ENCODE results near the gene NAPB.

The NAPB gene

GRCh38 chr20:23404196-23404595 lies 17.1 kb downstream of the NAPB start:
- no peak for DNase-seq

DNA sequence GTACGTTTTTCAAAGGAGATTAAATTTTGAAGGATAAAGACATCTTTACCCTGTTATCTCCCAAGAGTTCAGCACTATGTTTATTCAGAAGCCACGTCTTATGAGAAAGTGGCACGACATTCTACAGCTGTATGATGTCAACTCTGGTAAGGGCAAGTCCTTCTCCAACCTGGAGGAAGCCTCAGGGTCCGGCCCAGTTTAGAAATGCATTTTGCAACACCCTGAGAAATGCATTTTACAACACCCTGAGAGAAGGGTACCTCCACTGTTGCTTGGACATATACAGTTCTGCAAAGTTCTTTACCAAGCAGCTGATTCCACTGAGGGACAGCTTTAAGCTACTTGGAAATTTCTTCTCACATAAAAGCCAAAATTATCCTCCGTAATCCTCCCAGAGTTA lies 17.5 kb downstream of the NAPB start:
- no peak for DNase-seq

DNA sequence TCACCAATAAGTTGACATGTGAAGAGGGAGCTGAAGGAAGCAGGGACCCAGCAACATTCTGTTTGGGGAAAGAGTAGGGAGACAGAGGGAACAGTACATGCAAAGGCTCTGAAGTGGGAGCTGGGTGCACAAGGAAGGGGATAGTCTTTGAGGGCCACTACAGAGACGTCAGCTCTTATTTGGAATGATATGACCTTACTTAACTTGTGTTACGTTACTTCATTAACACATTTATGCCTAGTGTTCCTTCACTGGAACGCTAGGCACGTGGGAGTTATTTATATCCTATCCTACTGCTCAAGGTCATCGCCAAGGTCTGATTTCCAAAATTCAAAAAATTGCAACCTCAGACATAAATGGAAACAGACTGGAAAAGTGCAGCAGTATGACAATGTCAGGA lies 20.2 kb downstream of the NAPB start:
- DNase-seq, result no peak

DNA sequence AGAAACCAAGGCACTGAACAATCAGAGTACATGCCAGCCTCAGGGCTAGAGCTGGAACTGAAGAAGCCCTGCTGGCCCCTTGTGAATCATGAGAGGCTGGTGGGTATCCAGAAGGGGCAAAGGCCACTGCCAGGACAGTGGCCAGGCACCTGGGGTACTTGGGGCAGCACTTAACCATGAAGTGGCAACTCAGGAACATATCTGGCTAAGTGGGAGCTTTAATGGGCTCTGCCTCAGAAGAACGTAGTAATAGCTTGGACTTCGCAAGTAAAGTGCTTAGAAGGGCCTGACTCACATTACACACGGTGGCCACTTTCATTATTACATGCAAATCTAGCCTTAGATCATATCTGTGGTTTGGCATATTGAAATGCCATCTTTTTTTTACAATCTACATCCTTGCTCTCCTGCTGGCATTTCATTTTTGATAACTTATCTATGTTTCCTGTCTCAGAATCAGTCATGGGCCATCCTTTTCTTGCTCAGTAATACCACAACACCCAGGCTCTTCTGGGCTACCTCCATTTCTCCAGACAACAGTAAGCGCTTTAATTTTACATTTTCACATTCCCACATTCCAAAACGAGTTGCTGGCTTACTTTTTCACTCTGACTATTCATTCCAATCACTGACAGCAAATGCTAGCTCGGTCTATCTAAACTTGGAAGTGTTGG lies 21.6 kb downstream of the NAPB start:
- DNase-seq, result no peak

DNA sequence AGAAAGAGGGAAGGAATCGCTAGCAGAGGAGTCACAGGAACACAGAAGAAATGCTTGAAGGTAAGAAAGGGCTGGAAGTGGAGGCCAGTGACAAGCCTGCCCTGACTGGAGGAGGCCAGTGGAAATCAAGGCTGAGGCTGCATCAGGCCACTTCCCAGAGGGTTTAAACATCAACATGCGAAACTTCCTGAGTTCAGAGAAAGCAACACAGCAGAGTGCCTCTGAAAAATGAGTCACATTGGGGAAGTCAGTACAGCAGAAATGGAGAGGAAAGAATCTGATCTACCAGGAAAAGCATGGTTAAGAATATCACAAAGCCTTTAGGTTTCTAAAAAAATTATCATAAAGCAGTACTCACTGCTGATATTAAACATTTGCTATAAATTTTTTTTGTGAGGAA lies 23.3 kb downstream of the NAPB start:
- no peak for DNase-seq

DNA sequence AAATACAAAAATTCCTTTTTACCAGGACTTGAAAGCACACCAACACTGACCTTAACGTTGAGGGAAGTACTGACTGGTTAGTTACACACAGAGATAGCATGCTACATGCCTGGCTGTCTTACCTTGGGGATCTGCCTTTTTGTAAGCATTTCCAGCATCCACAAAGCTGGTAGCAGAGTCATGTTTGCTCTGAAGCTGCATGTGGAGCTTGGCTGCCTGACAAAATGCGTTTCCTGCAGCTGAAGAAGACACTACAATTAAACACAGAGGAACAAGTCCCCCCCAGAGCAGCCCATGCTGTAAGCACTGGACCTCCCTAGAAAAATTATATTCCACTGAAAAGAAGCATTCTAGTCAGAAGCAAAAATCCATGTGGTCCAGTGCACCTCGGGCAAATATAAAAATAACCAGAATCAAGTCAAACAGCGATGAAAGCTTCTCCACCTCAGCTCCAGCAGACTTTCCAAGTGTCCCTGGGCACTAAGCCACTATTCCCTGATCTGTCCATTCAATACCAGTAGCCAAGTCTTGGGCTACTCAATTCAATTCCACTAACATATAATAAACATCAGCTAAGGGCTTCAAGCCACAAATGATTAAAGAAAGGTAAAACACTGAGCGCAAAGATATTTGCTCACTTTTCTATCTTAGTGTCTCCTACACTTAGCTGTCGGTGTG lies 24.2 kb downstream of the NAPB start:
- peak in 1 of 2 experiments; percentile 13 for DNase-seq

GRCh38 chr20:23393996-23394775 lies 27.1 kb downstream of the NAPB start:
- DNase-seq, result no peak

GRCh38 chr20:23391707-23392310 lies 29.5 kb downstream of the NAPB start:
- DNase-seq, result no peak

DNA sequence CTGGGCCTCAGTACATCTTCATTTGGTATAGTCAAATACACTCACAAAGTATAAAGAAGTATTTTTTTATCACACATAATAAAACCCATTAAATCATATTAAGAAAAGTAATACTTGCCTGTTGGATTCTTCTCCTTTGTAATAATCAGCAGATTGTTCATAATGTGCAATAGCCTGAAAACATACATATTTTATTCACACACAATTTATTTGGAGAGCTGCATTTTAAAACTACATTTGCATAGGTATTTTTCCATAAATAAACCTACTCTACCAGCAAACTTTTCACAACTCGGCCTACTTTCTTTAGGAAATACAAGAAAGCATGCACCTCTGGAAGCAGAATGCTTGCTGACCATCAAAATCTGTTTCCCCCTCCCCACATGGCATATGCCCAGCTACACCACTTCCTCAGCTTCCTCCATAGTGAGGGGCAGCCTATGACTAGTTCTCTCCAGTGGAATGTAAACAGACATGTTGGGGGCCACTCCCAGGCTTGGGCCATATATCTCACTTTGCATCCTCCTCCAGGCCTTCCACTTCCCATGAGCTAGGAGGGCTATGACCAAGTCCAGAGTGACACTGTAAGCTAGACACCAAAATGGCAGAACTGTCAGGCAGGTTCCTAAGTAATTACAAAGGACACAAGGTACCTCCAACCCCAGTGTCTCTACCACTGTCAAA lies 31.1 kb downstream of the NAPB start:
- no peak for DNase-seq

DNA sequence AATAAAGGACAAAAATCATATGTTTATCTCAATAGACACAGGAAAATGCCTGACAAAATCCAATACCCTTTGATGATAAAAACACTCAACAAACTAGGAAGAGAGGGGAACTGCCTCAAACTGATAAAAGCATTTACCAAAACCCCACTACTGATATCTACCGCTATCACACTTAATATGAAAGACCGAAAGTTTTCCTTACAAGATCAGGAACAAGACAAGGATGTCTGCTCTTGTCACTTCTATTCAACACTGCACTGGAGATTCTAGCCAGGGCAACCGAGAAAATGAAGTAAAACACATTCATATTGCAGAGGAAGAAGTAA lies 34.2 kb downstream of the NAPB start:
- DNase-seq, result no peak

- DNase-seq, result no peak
These were observed 34.8 kb downstream of the NAPB start for GRCh38 chr20:23386304-23387117.

GRCh38 chr20:23381876-23382275 lies 39.4 kb downstream of the NAPB start:
- no peak for DNase-seq

DNA sequence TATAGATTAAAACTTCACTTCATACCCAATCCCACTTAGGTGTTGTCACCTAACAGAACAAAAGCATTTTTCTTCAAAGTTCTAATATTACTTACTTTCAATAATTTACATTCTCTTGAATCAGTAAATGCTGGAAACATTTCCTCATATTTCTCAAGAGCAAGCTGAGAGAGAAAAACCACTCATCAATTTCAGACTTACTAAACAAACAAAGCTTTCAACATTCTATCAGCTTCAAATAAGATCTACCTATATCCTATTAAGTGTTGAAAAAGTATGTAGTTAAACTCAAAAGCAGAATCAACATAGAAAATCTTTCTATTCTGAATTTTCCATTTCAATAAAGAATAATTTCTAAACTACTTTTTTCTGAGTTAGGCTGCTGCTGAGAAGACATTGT lies 41.5 kb downstream of the NAPB start:
- no peak for DNase-seq

GRCh38 chr20:23375827-23376226 lies 45.5 kb downstream of the NAPB start:
- no peak for DNase-seq

- DNase-seq, result no peak
These were observed 46.8 kb downstream of the NAPB start for GRCh38 chr20:23374441-23374840.

- no peak for DNase-seq
These were observed 49.8 kb downstream of the NAPB start for GRCh38 chr20:23371496-23371895.

- no peak for DNase-seq
These were observed 50.4 kb downstream of the NAPB start for GRCh38 chr20:23370873-23371272.

GRCh38 chr20:23370274-23370673 lies 51.0 kb downstream of the NAPB start:
- DNase-seq, result no peak

GRCh38 chr20:23369072-23369823 lies 52.0 kb downstream of the NAPB start:
- no peak for DNase-seq

GRCh38 chr20:23368316-23369071 lies 52.8 kb downstream of the NAPB start:
- no peak for DNase-seq

DNA sequence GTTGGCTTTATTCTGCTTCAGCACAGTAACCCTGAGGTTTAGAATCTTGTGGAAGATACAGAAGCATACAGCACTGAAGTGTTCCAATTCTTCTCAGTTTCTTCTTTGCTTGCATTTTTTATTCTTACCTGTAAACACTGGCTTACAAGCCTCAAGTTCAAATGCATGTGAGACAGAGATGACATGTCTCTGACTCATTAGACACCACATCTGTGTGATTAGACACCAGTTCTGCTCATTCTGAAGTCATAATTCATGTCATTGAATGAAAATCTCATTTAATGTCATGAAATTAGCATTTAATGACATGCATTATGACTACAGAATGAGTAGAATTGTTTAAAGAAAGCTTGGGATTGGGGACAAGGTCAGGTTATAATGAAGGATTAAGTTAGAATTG lies 53.5 kb downstream of the NAPB start:
- DNase-seq, result no peak
